HFF-Myc (cell line): ENCODE results near the gene ATP6V0E2.

ENCODE experiments used
- DNase-seq: peaks from one replicate; pipeline ENCODE4 v3.0.0-alpha.2; 2011; ENCODE audit warnings: low read depth; ENCODE audit errors: extremely low read depth
- H3K4me3 ChIP-seq: replicated peaks from 2 replicates; pipeline ENCODE4 v1.5.1; 2011; ENCODE audit warnings: low read depth, mild to moderate bottlenecking, control low read depth, low read length
- CTCF ChIP-seq: IDR thresholded peaks from 2 replicates; pipeline ENCODE4 v1.5.1; 2012; ENCODE audit warnings: mild to moderate bottlenecking, low read depth, low read length, control low read depth; ENCODE audit errors: missing control alignments

ATP6V0E2 gene

GRCh38 chr7:149833495-149834130, 40.2 kb upstream of the ATP6V0E2 start:
- no peak for DNase-seq
- no peak for TF ChIP-seq CTCF
- no peak overlapping the region for H3K4me3 ChIP-seq

- no peak for DNase-seq
- H3K4me3 ChIP-seq = no peak overlapping the region
- no peak for TF ChIP-seq CTCF
Measured at GRCh38 chr7:149834601-149835000, 39.2 kb upstream of the ATP6V0E2 start.

- DNase-seq = no peak
- no peak overlapping the region for H3K4me3 ChIP-seq
- TF ChIP-seq CTCF = no peak
Measured at GRCh38 chr7:149836434-149836833, 37.3 kb upstream of the ATP6V0E2 start.

GRCh38 chr7:149837564-149838223, 36.1 kb upstream of the ATP6V0E2 start:
- DNase-seq = no peak
- peak overlapping the region; percentile 78 for H3K4me3 ChIP-seq
- no peak for TF ChIP-seq CTCF

GRCh38 chr7:149838224-149838991, 35.4 kb upstream of the ATP6V0E2 start, which contains the start of gene ZNF862:
Gene ZNF862, plus strand, starts transcription at chr7:149838375. Its CDS starts 237 bp downstream, at chr7:149838612.
- H3K4me3 ChIP-seq = peak within 1 kb of the TSS; percentile 78
- DNase-seq = peak; percentile 90
- no peak for TF ChIP-seq CTCF

- no peak for DNase-seq
- H3K4me3 ChIP-seq = peak overlapping the region; percentile 78
- TF ChIP-seq CTCF = no peak
Measured at GRCh38 chr7:149838992-149839408, 34.8 kb upstream of the ATP6V0E2 start.
